ENCODE data around the gene SNRNP35. TPM values are rescaled to one million over a fixed set of nuclear protein-coding genes. Genes with fewer than 3 reads are reported as not detected.

SNRNP35 gene
- total and polyA plus RNA-seq, 9 of the 15 experiments (the other 6 are each of a cell fraction or from before 2014, with no cell fraction given), result 17.7 to 41.0 (median 25.5) TPM

GRCh38 chr12:123457980-123458779 is at the start of gene SNRNP35 (continued):
- TF ChIP-seq ZBTB49 (CRISPR knock-in tag; IDR thresholded peaks at IDR 0.05; ENCODE audit: borderline replicate concordance) (0 out of 2 replicates have a peak, but pooled peaks have one; percentile 77), SLC30A9 (CRISPR knock-in tag; IDR thresholded peaks at IDR 0.05) (no peak), HMGN3 (IDR thresholded peaks at IDR 0.05; ENCODE audit: borderline replicate concordance, extremely low read depth, insufficient read length, low read depth, low read length) (no peak), PHF8 (IDR thresholded peaks at IDR 0.05; ENCODE audit: borderline replicate concordance, low read length) (peak; percentile 97), SRSF1 (IDR thresholded peaks at IDR 0.05; ENCODE audit: low read depth, low read length) (no peak), DACH1 (IDR thresholded peaks at IDR 0.05; ENCODE audit: partially characterized antibody) (peak; percentile 79), GATAD2B (IDR thresholded peaks at IDR 0.05; ENCODE audit: borderline replicate concordance) (0 out of 2 replicates have a peak, but pooled peaks have one; percentile 32), CBX1 (IDR thresholded peaks at IDR 0.05; ENCODE audit: low read depth) (peak; percentile 17; the same call in 1 of the 2 replicates), ETS2 (tag; IDR thresholded peaks at IDR 0.05; ENCODE audit: borderline replicate concordance, poor library complexity, severe bottlenecking) (no peak), RNF2 (IDR thresholded peaks at IDR 0.05) (no peak), NCOA2 (IDR thresholded peaks at IDR 0.05; ENCODE audit: partially characterized antibody in 2 of 2) (no peak), PRMT5 (CRISPR knock-in tag; IDR thresholded peaks at IDR 0.05) (no peak), TBP (optimal IDR thresholded peaks at IDR 0.05; ENCODE audit: low read depth, low read length) (peak; percentile 80), GABPB1 (CRISPR knock-in tag; IDR thresholded peaks at IDR 0.05) (peak; percentile 86), COPS2 (conservative IDR thresholded peaks at IDR 0.05) (no peak), TCF7 (IDR thresholded peaks at IDR 0.05; ENCODE audit: borderline replicate concordance) (no peak), ZNF444 (CRISPR knock-in tag; IDR thresholded peaks at IDR 0.05) (no peak), MTA1 (IDR thresholded peaks at IDR 0.05; ENCODE audit: borderline replicate concordance) (no peak), NELFE (IDR thresholded peaks at IDR 0.05; ENCODE audit: insufficient read depth, insufficient read length) (no peak), RCOR1 (IDR thresholded peaks at IDR 0.05; ENCODE audit: borderline replicate concordance in 1 of 2, low read depth in 2 of 2, low read length in 2 of 2) (peak in 1 of 2 experiments; percentile 29; a peak in 1 of 4 replicates), ZNF212 (CRISPR knock-in tag; IDR thresholded peaks at IDR 0.05) (no peak), DLX4 (CRISPR knock-in tag; IDR thresholded peaks at IDR 0.05) (no peak), KAT8 (IDR thresholded peaks at IDR 0.05; ENCODE audit: low read depth) (0 out of 2 replicates have a peak, but pooled peaks have one; percentile 45), TAF15 (IDR thresholded peaks at IDR 0.05; ENCODE audit: low read depth, low read length) (no peak), BRF1 (IDR thresholded peaks at IDR 0.05; ENCODE audit: borderline replicate concordance, extremely low read depth, insufficient read length) (no peak), CHD2 (IDR thresholded peaks at IDR 0.05; ENCODE audit: low read depth, low read length) (no peak), SNIP1 (IDR thresholded peaks at IDR 0.05; ENCODE audit: low read depth) (no peak), KDM2B (CRISPR knock-in tag; IDR thresholded peaks at IDR 0.05) (no peak)

Data from K562 (cell line).